ENCODE data around the gene ACE2.

Gene ACE2

GRCh38 chrX:15546745-15547144, 54.0 kb downstream of the ACE2 start:
- no peak overlapping the region for H3K4me3 ChIP-seq (ENCODE audit: low read depth, low read length)
- TF ChIP-seq CTCF (IDR thresholded peaks at IDR 0.05; ENCODE audit: borderline replicate concordance, insufficient read depth, low read depth, low read length): no peak

- H3K4me3 ChIP-seq (ENCODE audit: low read depth, low read length): no peak overlapping the region
- no peak for TF ChIP-seq CTCF (IDR thresholded peaks at IDR 0.05; ENCODE audit: borderline replicate concordance, insufficient read depth, low read depth, low read length)
Measured at GRCh38 chrX:15530318-15530717, 70.4 kb downstream of the ACE2 start.

- TF ChIP-seq CTCF (IDR thresholded peaks at IDR 0.05; ENCODE audit: borderline replicate concordance, insufficient read depth, low read depth, low read length): no peak
- H3K4me3 ChIP-seq (ENCODE audit: low read depth, low read length): no peak overlapping the region
Measured at GRCh38 chrX:15529165-15529564, 71.6 kb downstream of the ACE2 start.

- no peak overlapping the region for H3K4me3 ChIP-seq (ENCODE audit: low read depth, low read length)
- no peak for TF ChIP-seq CTCF (IDR thresholded peaks at IDR 0.05; ENCODE audit: borderline replicate concordance, insufficient read depth, low read depth, low read length)
Measured at GRCh38 chrX:15525664-15526416, 74.9 kb downstream of the ACE2 start.

- TF ChIP-seq CTCF (IDR thresholded peaks at IDR 0.05; ENCODE audit: borderline replicate concordance, insufficient read depth, low read depth, low read length): no peak
- no peak overlapping the region for H3K4me3 ChIP-seq (ENCODE audit: low read depth, low read length)
Measured at GRCh38 chrX:15524417-15524816, 76.3 kb downstream of the ACE2 start.

- no peak for TF ChIP-seq CTCF (IDR thresholded peaks at IDR 0.05; ENCODE audit: borderline replicate concordance, insufficient read depth, low read depth, low read length)
- no peak overlapping the region for H3K4me3 ChIP-seq (ENCODE audit: low read depth, low read length)
Measured at GRCh38 chrX:15523088-15523487, 77.7 kb downstream of the ACE2 start.

GRCh38 chrX:15522464-15522863, 78.3 kb downstream of the ACE2 start:
- H3K4me3 ChIP-seq (ENCODE audit: low read depth, low read length): no peak overlapping the region
- TF ChIP-seq CTCF (IDR thresholded peaks at IDR 0.05; ENCODE audit: borderline replicate concordance, insufficient read depth, low read depth, low read length): no peak

All from GM12875 (cell line).